ENCODE data around the gene NFX1.

GRCh38 chr9:33249087-33249658 lies 41.1 kb upstream of the NFX1 start:
- TF ChIP-seq, protein P1, sequence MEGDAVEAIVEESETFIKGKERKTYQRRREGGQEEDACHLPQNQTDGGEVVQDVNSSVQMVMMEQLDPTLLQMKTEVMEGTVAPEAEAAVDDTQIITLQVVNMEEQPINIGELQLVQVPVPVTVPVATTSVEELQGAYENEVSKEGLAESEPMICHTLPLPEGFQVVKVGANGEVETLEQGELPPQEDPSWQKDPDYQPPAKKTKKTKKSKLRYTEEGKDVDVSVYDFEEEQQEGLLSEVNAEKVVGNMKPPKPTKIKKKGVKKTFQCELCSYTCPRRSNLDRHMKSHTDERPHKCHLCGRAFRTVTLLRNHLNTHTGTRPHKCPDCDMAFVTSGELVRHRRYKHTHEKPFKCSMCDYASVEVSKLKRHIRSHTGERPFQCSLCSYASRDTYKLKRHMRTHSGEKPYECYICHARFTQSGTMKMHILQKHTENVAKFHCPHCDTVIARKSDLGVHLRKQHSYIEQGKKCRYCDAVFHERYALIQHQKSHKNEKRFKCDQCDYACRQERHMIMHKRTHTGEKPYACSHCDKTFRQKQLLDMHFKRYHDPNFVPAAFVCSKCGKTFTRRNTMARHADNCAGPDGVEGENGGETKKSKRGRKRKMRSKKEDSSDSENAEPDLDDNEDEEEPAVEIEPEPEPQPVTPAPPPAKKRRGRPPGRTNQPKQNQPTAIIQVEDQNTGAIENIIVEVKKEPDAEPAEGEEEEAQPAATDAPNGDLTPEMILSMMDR (IDR thresholded peaks at IDR 0.05), result no peak
- no peak for TF ChIP-seq POLR2A (IDR thresholded peaks at IDR 0.05)
